CD4-positive, alpha-beta memory T cell (primary cell): ENCODE data around the gene MORN5. TPM values are rescaled to one million over a fixed set of nuclear protein-coding genes. Genes with fewer than 3 reads are reported as not detected.

ENCODE experiments used
- CTCF ChIA-PET: fragments of 350-600 bp; sonication (Branson Sonifier 250); formaldehyde crosslinking; loops from one replicate; lab custom pipeline; 2021; ENCODE audit warnings: inconsistent platforms; ENCODE audit not compliant: partially characterized antibody; lab: Charles Lee
- POLR2A ChIA-PET: fragments of 350-600 bp; sonication (Branson Sonifier 250); formaldehyde crosslinking; loops from one replicate; lab custom pipeline; 2021; ENCODE audit not compliant: partially characterized antibody; lab: Charles Lee
- DNase-seq, 5 donors: peaks; one replicate each; pipeline versions ENCODE4 v3.0.0 to v3.0.0-alpha.2; 2020 to 2022; ENCODE audit warnings: mixed read lengths in 1 of 5
- H3K27ac ChIP-seq: one replicate; pipeline ENCODE4 v1.7.0; 2013; ENCODE audit warnings: low read depth, low read length
- H3K27me3 ChIP-seq: 2 replicates; pipeline ENCODE4 v1.7.0; 2013; ENCODE audit warnings: mild to moderate bottlenecking, low read length, moderate library complexity; ENCODE audit not compliant: insufficient read depth
- H3K36me3 ChIP-seq: 2 replicates; pipeline ENCODE4 v1.7.0; 2013; ENCODE audit warnings: mild to moderate bottlenecking, low read length, moderate library complexity; ENCODE audit not compliant: insufficient read depth
- H3K4me1 ChIP-seq: 2 replicates; pipeline ENCODE4 v1.7.0; 2013; ENCODE audit warnings: mild to moderate bottlenecking, low read length, moderate library complexity; ENCODE audit not compliant: insufficient read depth
- H3K4me3 ChIP-seq, 2 donors: one replicate each; pipeline ENCODE4 v1.7.0; 2013; ENCODE audit warnings: low read length in 2 of 2, mild to moderate bottlenecking in 1 of 2
- H3K9me3 ChIP-seq, 2 donors: one replicate each; pipeline ENCODE4 v1.7.0; 2013; ENCODE audit warnings: low read length in 2 of 2, control low read depth in 1 of 2; ENCODE audit not compliant: control insufficient read depth in 1 of 2
- H3K27ac Mint-ChIP-seq, 7 donors: one replicate each; pipeline ENCODE4 v1.8.0; 2020 to 2021; ENCODE audit warnings: mixed read lengths in 7 of 7, mild to moderate bottlenecking in 6 of 7, inconsistent platforms in 3 of 7, moderate library complexity in 3 of 7
- H3K27me3 Mint-ChIP-seq, 2 donors: one replicate each; pipeline ENCODE4 v1.8.0; 2020 to 2021; ENCODE audit warnings: mixed read lengths in 2 of 2
- H3K36me3 Mint-ChIP-seq, 2 donors: one replicate each; pipeline ENCODE4 v1.8.0; 2020 to 2021; ENCODE audit warnings: mixed read lengths in 2 of 2, inconsistent platforms in 1 of 2, mild to moderate bottlenecking in 1 of 2
- H3K4me1 Mint-ChIP-seq, 4 donors: one replicate each; pipeline ENCODE4 v1.8.0; 2020 to 2021; ENCODE audit warnings: mixed read lengths in 4 of 4, mild to moderate bottlenecking in 1 of 4
- H3K4me3 Mint-ChIP-seq, 8 donors: one replicate each; pipeline ENCODE4 v1.8.0; 2020 to 2021; ENCODE audit warnings: mixed read lengths in 8 of 8, mild to moderate bottlenecking in 7 of 8, moderate library complexity in 6 of 8, inconsistent platforms in 3 of 8
- H3K9me3 Mint-ChIP-seq, 8 donors: one replicate each; pipeline ENCODE4 v1.8.0; 2020 to 2021; ENCODE audit warnings: mixed read lengths in 8 of 8, mild to moderate bottlenecking in 5 of 8, inconsistent platforms in 3 of 8, moderate library complexity in 1 of 8
- intact Hi-C: fragments of 100-400 bp; cut with micrococcal nuclease; formaldehyde crosslinking; loops from one replicate; pipeline ENCODE4 v1.15.1; 2023
- microRNA-seq: library from miRNA; unstranded; fragments of <30 nt; microRNA quantifications from one replicate; pipeline ENCODE4 v1.2.0, GENCODE V29; 2021; ENCODE audit warnings: borderline replicate concordance, borderline number of aligned reads, borderline microRNAs expressed, mixed read lengths
- polyA plus RNA-seq, 2 donors: library from polyadenylated mRNA; unstranded; fragments of 300-500 nt; fragmentation: Illumina TruSeq; gene quantifications; one replicate each; pipeline ENCODE4 v1.2.3, GENCODE V29; 2021
- total RNA-seq, 2 experiments: library from RNA; stranded (reverse); gene quantifications; one replicate each; pipeline ENCODE4 v1.2.3, GENCODE V29; 2021

Gene MORN5
- total and polyA plus RNA-seq, 4 experiments from 2014 or later: not detected

GRCh38 chr9:122246666-122247065 is 87.0 kb downstream of the MORN5 start:
- ChIA-PET CTCF (no interaction called here), POLR2A (no interaction called here)
- Mint-ChIP-seq H3K36me3 (peaks cover 62 to 71% of the 10 kb centered on the region in 2 donors), H3K27me3 (no peaks in the 10 kb centered on the region), H3K4me1 (peaks cover 0 to 1% (median under 1%) of the 10 kb centered on the region in 4 donors), H3K27ac (no peak overlapping the region), H3K9me3 (no peaks in the 10 kb centered on the region), H3K4me3 (no peak overlapping the region)
- no peaks in the 10 kb centered on the region for H3K4me1 ChIP-seq
- DNase-seq: no peak
- peaks cover 57% of the 10 kb centered on the region for H3K36me3 ChIP-seq
- H3K4me3 ChIP-seq: no peak overlapping the region
- intact Hi-C loops: no loop called here
- no peaks in the 10 kb centered on the region for H3K9me3 ChIP-seq
- no peaks in the 10 kb centered on the region for H3K27me3 ChIP-seq
- H3K27ac ChIP-seq: no peak overlapping the region

GRCh38 chr9:122248448-122248865 is 88.7 kb downstream of the MORN5 start:
- no peak overlapping the region for H3K27ac ChIP-seq
- H3K4me1 Mint-ChIP-seq: peaks cover 5 to 15% (median 7%) of the 10 kb centered on the region in 4 donors
- POLR2A ChIA-PET: no interaction called here
- H3K4me3 Mint-ChIP-seq: no peak overlapping the region
- DNase-seq: no peak
- peaks cover 57% of the 10 kb centered on the region for H3K36me3 ChIP-seq
- intact Hi-C loops: no loop called here
- CTCF ChIA-PET: no interaction called here
- no peaks in the 10 kb centered on the region for H3K9me3 Mint-ChIP-seq
- H3K27me3 Mint-ChIP-seq: no peaks in the 10 kb centered on the region
- H3K27ac Mint-ChIP-seq: no peak overlapping the region
- no peaks in the 10 kb centered on the region for H3K4me1 ChIP-seq
- H3K36me3 Mint-ChIP-seq: peaks cover 56 to 76% of the 10 kb centered on the region in 2 donors
- no peaks in the 10 kb centered on the region for H3K27me3 ChIP-seq
- H3K9me3 ChIP-seq: no peaks in the 10 kb centered on the region
- H3K4me3 ChIP-seq: no peak overlapping the region

Small RNAs within 50 kb of the gene (microRNA-seq; reads per million reads assigned to microRNA genes)
- gene MIR4478: not detected

Other genes with a start within 250 kb of the MORN5 start
- 1 to 10 TPM; 2.9 to 3.2 TPM for gene TTLL11, start 66.6 kb upstream of the MORN5 start, total RNA-seq
- gene TTLL11, start 66.6 kb upstream of the MORN5 start, polyA plus RNA-seq: 1 to 10 TPM; 2.7 to 7.8 TPM
- 10 to 100 TPM; 17.6 to 20.4 TPM for gene NDUFA8, start 129 bp upstream of the MORN5 start, total RNA-seq
- 10 to 100 TPM; 69.6 to 74.3 TPM for gene NDUFA8, start 129 bp upstream of the MORN5 start, polyA plus RNA-seq
- gene LHX6, start 69.0 kb downstream of the MORN5 start, total RNA-seq: not detected
- gene LHX6, start 69.0 kb downstream of the MORN5 start, polyA plus RNA-seq: not detected
- gene RBM18, start 104.9 kb downstream of the MORN5 start, total RNA-seq: 10 to 100 TPM; 21.3 to 21.4 TPM
- 10 to 100 TPM; 15.4 to 23.8 TPM for gene RBM18, start 104.9 kb downstream of the MORN5 start, polyA plus RNA-seq
- 10 to 100 TPM; 26.8 to 27.3 TPM for gene MRRF, start 105.0 kb downstream of the MORN5 start, total RNA-seq
- 10 to 100 TPM; 15.6 to 18.1 TPM for gene MRRF, start 105.0 kb downstream of the MORN5 start, polyA plus RNA-seq
- gene PTGS1, start 211.1 kb downstream of the MORN5 start, total RNA-seq: under 1 TPM; 0.28 to 0.49 TPM
- gene PTGS1, start 211.1 kb downstream of the MORN5 start, polyA plus RNA-seq: under 1 TPM in 1 of 2 donors, not detected in 1; 0.17 TPM